ENCODE data around the gene MAP2K6. TPM values are rescaled to one million over a fixed set of nuclear protein-coding genes. Genes with fewer than 3 reads are reported as not detected.

MAP2K6 gene
- polyA plus RNA-seq, 1 of the 3 experiments (the other 2 are of a cell fraction): 6.7 TPM

DNA sequence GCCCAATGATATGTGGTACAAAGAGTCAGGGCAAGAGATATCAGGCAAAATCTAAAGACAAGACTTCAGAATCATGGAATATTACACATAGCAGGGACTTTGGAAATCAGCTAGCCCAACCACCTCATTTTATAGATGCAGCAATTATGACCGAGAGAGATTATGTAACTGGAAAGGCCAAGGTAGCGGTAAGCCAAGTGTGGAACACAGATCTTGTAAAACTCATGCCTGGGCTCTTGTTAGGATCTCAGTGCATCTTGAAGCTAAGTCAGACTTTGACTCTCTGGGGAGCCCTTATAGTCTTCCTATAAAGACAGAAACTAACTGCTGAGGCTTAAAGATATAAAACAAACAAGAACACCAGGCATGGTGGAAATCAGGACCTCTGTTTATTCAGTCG lies 18.6 kb downstream of the MAP2K6 start:
- TF ChIP-seq SIN3A (IDR thresholded peaks at IDR 0.05; ENCODE audit: borderline replicate concordance, low read depth, low read length) (no peak), RFX5 (IDR thresholded peaks at IDR 0.05; ENCODE audit: low read length) (no peak), ELF1 (IDR thresholded peaks at IDR 0.05) (no peak), NRF1 (IDR thresholded peaks at IDR 0.05; ENCODE audit: low read depth, low read length) (no peak)
- POLR2A ChIA-PET: no interaction called here
- H2AFZ ChIP-seq (ENCODE audit: low read depth): no peak overlapping the region
- WGBS (ENCODE audit: low lambda C conversion rate): 96% methylated on average over 3 of the region's 3 CpGs
- no peak overlapping the region for H3K9ac ChIP-seq
- H3K4me3 ChIP-seq (ENCODE audit: low read depth in 2 of 2, low read length in 1 of 2): no peak overlapping the region
- no peak for DNase-seq
- CTCF ChIA-PET: interaction anchor here (1.0 to 1.6 kb wide), 3 partner anchors 9 to 151 kb away, joined by 3 to 5 read pairs (median 5); no protein-coding TSS in a partner anchor
- no peak overlapping the region for H3K27ac ChIP-seq (ENCODE audit: low read depth in 2 of 2, low read length in 1 of 2)
- no peaks in the 10 kb centered on the region for H3K27me3 ChIP-seq (ENCODE audit: insufficient read depth)
- H3K9me3 ChIP-seq: no peaks in the 10 kb centered on the region
- H3K79me2 ChIP-seq (ENCODE audit: insufficient read depth): no peaks in the 10 kb centered on the region
- no peak overlapping the region for H3K4me2 ChIP-seq
- no peaks in the 10 kb centered on the region for H3F3A ChIP-seq (replicated peaks; ENCODE audit: insufficient read depth)
- no peaks in the 10 kb centered on the region for H4K20me1 ChIP-seq (ENCODE audit: insufficient read depth)
- no peaks in the 10 kb centered on the region for H3K9me2 ChIP-seq
- no peaks in the 10 kb centered on the region for H3K36me3 ChIP-seq (replicated peaks in 1 of 2; ENCODE audit: control insufficient read depth in 1 of 2, insufficient read depth in 2 of 2, low read length in 1 of 2)
- peaks cover 18 to 21% of the 10 kb centered on the region in 2 experiments; a peak in 3 of 4 replicates for H3K4me1 ChIP-seq (ENCODE audit: control insufficient read depth in 1 of 2, insufficient read depth in 2 of 2, low read depth in 1 of 2, low read length in 1 of 2)

GRCh38 chr17:69434164-69434579 lies 19.7 kb downstream of the MAP2K6 start:
- Histone ChIP-seq H3K27me3 (ENCODE audit: insufficient read depth) (no peaks in the 10 kb centered on the region), H3K4me3 (ENCODE audit: low read depth in 2 of 2, low read length in 1 of 2) (no peak overlapping the region), H3K36me3 (replicated peaks in 1 of 2; ENCODE audit: control insufficient read depth in 1 of 2, insufficient read depth in 2 of 2, low read length in 1 of 2) (no peaks in the 10 kb centered on the region), H3K27ac (ENCODE audit: low read depth in 2 of 2, low read length in 1 of 2) (peak overlapping the region; percentile 9 to 71; a peak in 3 of 4 replicates), H2AFZ (ENCODE audit: low read depth) (no peak overlapping the region), H3K9ac (no peak overlapping the region), H3F3A (replicated peaks; ENCODE audit: insufficient read depth) (no peaks in the 10 kb centered on the region), H4K20me1 (ENCODE audit: insufficient read depth) (no peaks in the 10 kb centered on the region), H3K9me2 (no peaks in the 10 kb centered on the region), H3K9me3 (no peaks in the 10 kb centered on the region), H3K79me2 (ENCODE audit: insufficient read depth) (no peaks in the 10 kb centered on the region), H3K4me2 (0 out of 2 replicates have a peak overlapping the region, but pooled peaks have one; percentile 2), H3K4me1 (ENCODE audit: control insufficient read depth in 1 of 2, insufficient read depth in 2 of 2, low read depth in 1 of 2, low read length in 1 of 2) (peaks cover 18 to 21% of the 10 kb centered on the region in 2 experiments; a peak in 3 of 4 replicates)
- DNase-seq: no peak
- 25% methylated on average over 3 of the region's 3 CpGs for WGBS (ENCODE audit: low lambda C conversion rate)
- CTCF ChIA-PET: interaction anchor here (0.8 to 1.6 kb wide), 5 partner anchors 9 to 92 kb away, joined by 3 to 5 read pairs (median 3); no protein-coding TSS in a partner anchor
- POLR2A ChIA-PET: no interaction called here
- TF ChIP-seq TEAD4 (IDR thresholded peaks at IDR 0.05; ENCODE audit: borderline replicate concordance, insufficient read depth) (0 out of 2 replicates have a peak, but pooled peaks have one; percentile 10), USF2 (IDR thresholded peaks at IDR 0.05; ENCODE audit: borderline replicate concordance, low read depth, low read length) (no peak; the same call in 1 of the 2 replicates), MAX (IDR thresholded peaks at IDR 0.05; ENCODE audit: low read depth) (peak; percentile 75), RAD21 (IDR thresholded peaks at IDR 0.05; ENCODE audit: low read length) (no peak), NRF1 (IDR thresholded peaks at IDR 0.05; ENCODE audit: low read depth, low read length) (no peak), FOXJ3 (CRISPR knock-in tag; IDR thresholded peaks at IDR 0.05) (no peak), JUND (IDR thresholded peaks at IDR 0.05) (peak; percentile 39; the same call in 1 of the 2 replicates), POLR2AphosphoS5 (IDR thresholded peaks at IDR 0.05; ENCODE audit: low read depth, low read length) (peak; percentile 43; the same call in 1 of the 2 replicates), TAF1 (IDR thresholded peaks at IDR 0.05; ENCODE audit: borderline replicate concordance, low read depth, low read length) (no peak), TCF12 (IDR thresholded peaks at IDR 0.05) (peak; percentile 86), EP300 (IDR thresholded peaks at IDR 0.05; ENCODE audit: borderline replicate concordance in 1 of 2, low read depth in 1 of 2, low read length in 1 of 2) (no peak; a peak in 1 of 4 replicates), NFIC (IDR thresholded peaks at IDR 0.05; ENCODE audit: borderline replicate concordance) (peak; percentile 97), ELF1 (IDR thresholded peaks at IDR 0.05) (no peak), SIN3A (IDR thresholded peaks at IDR 0.05; ENCODE audit: borderline replicate concordance, low read depth, low read length) (0 out of 2 replicates have a peak, but pooled peaks have one; percentile 33), SMC3 (IDR thresholded peaks at IDR 0.05; ENCODE audit: low read depth, low read length) (no peak), RCOR1 (IDR thresholded peaks at IDR 0.05; ENCODE audit: low read length) (no peak), FOSL2 (IDR thresholded peaks at IDR 0.05; ENCODE audit: borderline replicate concordance, low read depth) (peak; percentile 53; the same call in 1 of the 2 replicates), GATA2 (CRISPR knock-in tag; IDR thresholded peaks at IDR 0.05) (no peak), CHD2 (IDR thresholded peaks at IDR 0.05; ENCODE audit: low read length, partially characterized antibody) (no peak)
- TF ChIP-seq, protein P1, sequence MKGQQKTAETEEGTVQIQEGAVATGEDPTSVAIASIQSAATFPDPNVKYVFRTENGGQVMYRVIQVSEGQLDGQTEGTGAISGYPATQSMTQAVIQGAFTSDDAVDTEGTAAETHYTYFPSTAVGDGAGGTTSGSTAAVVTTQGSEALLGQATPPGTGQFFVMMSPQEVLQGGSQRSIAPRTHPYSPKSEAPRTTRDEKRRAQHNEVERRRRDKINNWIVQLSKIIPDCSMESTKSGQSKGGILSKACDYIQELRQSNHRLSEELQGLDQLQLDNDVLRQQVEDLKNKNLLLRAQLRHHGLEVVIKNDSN (IDR thresholded peaks at IDR 0.05; ENCODE audit: borderline replicate concordance, low read depth): peak; percentile 64; the same call in 1 of the 2 replicates
- TF ChIP-seq, protein P2, sequence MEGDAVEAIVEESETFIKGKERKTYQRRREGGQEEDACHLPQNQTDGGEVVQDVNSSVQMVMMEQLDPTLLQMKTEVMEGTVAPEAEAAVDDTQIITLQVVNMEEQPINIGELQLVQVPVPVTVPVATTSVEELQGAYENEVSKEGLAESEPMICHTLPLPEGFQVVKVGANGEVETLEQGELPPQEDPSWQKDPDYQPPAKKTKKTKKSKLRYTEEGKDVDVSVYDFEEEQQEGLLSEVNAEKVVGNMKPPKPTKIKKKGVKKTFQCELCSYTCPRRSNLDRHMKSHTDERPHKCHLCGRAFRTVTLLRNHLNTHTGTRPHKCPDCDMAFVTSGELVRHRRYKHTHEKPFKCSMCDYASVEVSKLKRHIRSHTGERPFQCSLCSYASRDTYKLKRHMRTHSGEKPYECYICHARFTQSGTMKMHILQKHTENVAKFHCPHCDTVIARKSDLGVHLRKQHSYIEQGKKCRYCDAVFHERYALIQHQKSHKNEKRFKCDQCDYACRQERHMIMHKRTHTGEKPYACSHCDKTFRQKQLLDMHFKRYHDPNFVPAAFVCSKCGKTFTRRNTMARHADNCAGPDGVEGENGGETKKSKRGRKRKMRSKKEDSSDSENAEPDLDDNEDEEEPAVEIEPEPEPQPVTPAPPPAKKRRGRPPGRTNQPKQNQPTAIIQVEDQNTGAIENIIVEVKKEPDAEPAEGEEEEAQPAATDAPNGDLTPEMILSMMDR (IDR thresholded peaks at IDR 0.05): no peak
- TF ChIP-seq, protein P3, sequence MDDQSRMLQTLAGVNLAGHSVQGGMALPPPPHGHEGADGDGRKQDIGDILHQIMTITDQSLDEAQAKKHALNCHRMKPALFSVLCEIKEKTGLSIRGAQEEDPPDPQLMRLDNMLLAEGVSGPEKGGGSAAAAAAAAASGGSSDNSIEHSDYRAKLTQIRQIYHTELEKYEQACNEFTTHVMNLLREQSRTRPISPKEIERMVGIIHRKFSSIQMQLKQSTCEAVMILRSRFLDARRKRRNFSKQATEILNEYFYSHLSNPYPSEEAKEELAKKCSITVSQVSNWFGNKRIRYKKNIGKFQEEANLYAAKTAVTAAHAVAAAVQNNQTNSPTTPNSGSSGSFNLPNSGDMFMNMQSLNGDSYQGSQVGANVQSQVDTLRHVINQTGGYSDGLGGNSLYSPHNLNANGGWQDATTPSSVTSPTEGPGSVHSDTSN (IDR thresholded peaks at IDR 0.05): peak; percentile 78
